NCI-H524 (cell line): ENCODE results near the gene SSRP1.
"Not testable (repeated sequence)": the region's sequence is repeated elsewhere in the genome, so short reads cannot be mapped to it uniquely, and the experiment has no call there.

Experiments
- DNase-seq, 2 experiments: peaks; one replicate each; lab custom pipeline; 2025; lab: John Stamatoyannopoulos, UW

The SSRP1 gene

DNA sequence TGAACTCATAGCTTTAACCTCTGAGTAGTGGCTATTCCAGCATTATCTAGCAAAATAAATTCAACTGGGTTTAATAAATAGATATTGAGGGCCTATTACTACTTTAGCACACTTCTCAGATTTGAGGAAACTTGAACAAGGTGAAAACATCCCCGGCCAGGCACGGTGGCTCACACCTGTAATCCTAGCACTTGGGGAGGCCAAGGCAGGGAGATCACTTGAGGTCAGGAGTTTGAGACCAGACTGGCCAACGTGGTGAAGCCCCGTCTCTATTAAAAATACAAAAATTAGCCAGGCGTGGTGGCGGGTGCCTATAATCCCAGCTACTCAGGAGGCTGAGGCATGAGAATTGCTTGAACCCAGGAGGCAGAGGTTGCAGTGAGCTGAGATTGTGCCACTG, 1.2 kb upstream of the SSRP1 start:
- DNase-seq: not testable (repeated sequence)

DNA sequence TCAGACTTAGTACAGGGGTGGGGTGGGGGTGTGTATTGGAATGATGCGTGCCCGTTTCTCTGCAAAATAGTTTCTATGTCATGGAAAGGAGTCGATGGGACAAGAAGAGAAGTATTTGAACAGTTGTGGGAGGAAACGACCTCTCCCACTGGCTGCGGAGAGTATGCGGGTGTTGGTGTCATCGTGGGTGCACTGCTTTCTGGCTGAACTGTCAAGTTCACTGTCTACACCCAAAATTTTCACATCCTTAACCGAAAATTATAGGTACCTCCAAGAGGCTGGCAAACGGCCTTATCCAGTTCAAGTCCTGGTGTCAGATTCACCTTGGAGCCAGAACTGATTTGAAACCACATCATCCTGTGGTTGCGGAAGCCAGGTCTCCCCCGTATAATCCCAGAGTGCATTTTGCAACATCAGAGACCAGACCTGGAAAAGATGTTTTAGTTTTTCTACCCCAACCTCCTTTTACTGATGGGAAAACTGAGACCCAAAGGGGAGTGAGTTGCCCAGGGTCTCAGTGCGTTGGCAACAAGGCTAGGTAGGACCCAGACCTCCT, 497 bp upstream of the SSRP1 start:
- no peak for DNase-seq

DNA sequence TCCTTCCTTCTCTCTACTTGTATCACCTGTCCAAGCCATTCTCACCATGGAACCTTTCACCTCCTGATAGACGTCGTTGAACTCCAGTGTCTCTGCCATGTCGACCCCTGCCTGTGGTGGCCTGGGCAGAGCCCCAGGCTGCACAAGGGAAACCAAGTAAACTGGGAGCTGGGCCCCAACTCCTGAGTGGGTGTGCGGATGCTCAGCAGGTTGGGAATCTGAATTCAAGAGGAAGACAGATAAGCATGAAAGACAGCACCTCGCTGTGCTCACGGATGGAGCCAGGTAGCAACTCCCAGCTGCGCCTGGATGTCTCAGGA, 709 bp downstream of the SSRP1 start:
- DNase-seq: no peak

DNA sequence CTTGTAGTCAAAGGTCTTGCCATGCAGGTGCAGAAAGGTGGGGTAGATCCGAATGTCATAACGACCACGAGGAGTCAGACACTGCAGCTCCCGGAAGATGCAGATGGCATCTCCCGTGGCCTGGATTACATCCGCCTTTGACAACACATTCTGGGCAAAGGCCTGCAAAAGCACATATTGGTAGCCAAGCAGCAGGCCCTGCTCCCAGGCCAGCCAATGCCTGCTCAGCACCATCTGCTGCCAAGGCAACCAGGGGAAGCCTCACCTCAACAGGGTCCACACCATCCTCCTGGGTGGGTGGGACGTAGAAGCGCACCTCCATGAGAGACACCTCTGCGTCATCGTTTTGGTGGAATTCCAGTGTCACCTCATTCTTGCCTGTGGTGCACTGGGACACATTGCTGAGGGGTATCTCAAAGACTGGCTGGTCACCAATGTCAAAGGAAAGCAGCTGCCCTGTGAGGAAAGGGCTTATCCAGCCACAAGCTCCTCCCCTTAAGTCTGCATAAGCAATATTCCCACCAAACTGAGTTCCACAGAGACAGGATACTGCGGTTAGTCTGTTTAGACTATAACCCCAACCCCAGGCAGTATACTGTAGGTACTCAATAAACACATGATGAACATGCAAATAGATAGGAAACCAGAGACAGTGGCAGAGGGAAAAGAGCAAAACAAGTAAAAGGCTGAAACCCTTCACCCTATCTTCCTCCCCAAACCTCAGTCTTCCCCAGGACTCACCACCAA, 2.8 kb downstream of the SSRP1 start:
- no peak for DNase-seq

DNA sequence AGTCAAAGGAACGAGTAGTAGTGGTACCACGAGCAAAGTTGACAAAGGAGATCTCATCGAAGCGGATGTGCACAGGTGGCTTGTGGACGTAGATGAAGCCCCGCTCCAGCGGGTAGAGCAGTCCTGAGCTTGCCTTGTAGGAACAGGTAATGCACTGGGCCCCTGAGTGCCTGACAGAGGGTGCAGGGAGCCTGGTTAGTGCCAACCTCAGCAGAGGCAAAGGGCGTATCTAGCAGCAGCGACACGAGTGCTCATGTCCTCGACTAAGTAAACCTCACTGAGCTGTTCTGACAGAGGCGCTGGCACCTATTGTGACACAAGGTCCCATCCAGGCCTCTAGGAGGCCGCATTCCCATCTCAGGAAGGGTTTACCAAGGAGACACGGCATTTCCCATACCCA, 4.0 kb downstream of the SSRP1 start:
- DNase-seq: no peak

DNA sequence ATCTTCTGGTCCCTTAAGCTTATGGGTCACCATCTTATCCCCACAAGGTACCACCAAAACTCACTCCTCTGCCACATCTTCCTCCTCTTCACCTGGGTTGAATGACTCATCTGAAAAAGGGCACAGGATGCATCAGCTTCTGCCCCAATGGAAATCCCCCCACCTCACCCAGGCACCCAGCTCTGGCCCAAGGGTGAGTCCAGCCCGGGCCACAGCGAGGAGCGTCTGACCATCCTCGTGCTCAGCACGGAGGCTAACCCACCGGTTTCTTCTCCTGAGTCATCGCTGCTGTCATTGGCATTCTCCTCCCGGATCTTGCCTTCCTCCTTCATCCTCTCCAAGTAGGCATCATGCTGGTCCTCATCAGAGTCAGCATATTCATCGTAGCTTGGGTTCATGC, 5.7 kb downstream of the SSRP1 start:
- no peak for DNase-seq

DNA sequence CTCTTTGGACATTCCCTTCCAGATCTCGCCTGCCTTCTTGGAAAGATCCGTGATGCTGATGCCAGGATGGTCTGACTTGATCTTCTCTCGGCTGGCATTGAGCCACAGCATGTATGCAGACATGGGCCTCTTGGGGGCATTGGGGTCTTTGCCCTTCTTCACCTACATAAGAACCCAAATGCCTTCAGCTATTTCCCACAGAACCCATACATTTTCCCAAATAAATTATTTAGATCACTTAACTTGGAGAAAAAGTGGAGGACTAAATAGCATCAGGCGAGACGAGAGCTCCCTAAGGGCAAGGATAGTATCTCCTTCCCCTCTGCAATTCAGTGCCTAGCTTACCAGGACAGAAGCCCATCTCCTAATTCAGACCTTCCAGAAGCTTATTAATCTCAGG, 8.0 kb downstream of the SSRP1 start:
- DNase-seq: no peak

DNA sequence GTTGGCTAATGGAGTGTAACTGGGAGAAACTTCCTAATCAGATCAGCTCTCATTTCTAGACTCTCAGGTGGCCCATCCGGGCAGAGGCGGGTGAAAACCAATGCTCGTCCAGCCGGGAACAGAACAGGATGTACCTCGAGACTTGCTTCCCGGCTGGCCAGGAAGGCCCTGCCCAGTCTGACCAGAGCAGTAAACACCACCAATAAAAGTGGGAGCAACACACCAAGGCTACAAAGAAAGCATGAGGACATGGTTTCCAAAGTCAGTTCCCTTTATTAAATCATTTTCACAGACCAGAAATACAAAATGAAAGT, 10.0 kb downstream of the SSRP1 start:
- peak in 1 of 2 experiments; percentile 52 for DNase-seq

DNA sequence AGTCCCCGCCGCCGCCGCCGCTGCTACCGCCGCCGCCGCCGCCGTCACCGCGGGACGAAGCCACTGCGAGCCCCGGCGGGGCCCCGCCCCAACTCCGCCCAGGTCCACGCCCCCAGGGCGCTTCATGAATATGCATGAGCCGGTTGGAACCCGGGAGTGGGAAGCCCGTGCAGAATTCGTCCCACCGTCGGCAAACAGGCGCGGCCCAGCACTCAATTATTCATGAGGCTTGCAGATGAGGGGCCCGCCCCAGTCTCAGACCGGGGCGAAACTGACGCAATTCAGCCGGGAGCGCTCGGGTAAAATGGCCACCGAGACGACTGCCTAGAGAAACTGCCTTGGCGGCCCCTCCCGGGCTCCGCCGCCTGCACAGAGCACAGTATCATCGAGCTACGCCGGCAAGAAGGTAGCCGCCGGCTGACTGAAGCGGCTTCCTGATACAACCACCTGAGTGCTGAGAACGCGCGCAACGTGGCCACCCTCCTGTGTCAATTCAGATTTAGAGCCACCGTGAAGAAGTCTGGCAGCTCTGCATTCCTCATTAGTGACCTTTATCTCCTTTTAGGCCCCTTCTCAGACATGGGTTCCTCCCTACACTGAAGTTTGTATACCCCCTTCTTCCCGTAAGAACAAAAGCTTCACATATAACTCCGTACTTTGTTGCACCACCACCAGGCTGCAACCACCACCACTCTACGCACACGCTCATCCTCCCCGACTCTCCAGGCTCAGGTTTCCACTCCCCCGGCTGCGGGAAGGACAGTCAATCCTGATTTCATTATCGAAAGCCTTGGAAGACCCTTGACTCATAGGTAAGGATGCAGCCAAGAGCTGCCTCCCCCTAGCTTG, 10.6 kb downstream of the SSRP1 start, which contains the start of gene TNKS1BP1:
TNKS1BP1 (minus strand) TSS at position 67 of the 849 bp plus-strand sequence. CDS start 3,067 bp downstream, outside the sequence.
- peak; percentile 80 to 96 for DNase-seq

DNA sequence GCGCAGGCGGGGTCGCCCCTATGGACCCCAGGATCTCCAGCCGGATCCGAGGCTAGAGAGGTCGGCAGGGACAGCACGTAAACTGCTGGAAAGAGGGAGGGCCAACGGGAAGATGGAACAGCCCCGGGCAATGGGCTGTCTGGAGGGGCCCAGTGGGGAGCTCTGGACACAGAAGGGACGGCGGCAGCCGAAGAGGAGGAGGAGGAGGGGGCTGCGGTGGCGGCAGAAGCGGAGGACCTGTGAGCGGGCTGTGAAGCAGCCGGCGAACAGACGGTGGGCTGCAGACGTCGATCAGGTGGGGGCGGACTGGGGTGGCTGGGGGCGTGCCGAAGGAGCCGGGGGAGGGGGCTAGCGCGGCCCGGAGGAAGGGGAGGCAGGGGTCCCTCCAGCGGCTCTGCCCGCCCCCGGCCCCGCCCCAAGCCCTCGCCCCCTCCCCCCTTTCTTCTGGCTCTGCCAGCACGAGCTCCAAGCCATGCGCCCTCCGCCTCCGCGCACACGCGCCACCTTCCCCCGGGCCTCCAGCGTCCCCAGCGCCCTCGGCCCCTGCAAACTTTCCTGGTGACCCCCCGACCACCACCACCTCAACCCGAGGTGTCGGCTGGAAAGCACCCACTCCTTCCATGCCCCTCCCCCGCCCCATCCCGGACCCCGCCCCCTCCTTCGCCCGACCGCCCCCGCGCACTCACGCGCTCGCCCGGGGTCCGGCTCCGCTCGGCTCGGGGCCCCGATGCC, 11.4 kb downstream of the SSRP1 start:
- peak; percentile 41 to 61 for DNase-seq

DNA sequence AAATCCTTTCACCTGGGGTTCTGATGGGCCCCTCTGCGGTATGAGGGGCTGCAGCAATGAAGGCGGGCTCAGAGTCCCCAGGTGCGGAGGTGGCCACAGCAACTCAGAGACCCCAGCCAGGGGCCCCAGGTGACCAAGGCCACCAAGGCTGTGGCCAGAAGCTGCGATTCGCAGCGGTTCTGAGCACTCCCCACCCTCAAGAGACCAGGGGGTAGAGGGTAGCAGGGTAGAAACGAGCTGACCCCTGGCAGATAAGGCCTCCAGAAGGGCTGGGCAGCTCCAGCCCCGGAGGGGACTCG, 11.9 kb downstream of the SSRP1 start:
- no peak for DNase-seq

DNA sequence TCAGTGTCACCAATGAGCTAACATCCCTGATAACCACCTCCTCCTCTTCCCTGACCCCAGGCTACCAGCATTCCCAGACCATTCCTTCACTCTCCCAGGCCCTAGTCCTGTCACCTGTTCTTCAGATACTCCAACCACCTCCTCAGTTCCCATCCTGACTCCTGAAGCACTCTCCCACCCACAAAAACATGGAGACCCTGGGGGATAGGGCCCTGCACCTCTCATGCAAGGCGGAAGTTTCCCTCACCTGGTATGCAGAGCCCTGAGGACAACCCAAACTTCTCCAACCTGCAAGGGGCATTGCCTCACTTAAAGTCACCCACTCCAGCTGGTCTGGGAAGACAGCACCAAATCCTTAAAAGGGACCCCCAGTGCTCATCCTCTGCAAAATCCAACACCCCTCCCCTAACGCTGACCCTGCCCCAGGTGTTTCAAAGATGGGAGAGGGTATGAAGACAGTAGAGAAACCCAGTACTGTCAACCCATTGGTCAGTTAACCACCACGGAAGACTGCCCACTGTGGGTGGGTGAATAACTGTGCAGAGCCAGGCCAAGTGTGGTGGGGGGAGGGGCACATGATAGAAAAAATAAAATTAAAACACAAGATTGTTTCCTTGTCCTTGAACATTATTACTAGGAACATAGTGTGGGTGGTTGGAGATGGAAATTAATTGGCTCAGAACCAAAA, 12.4 kb downstream of the SSRP1 start:
- DNase-seq: no peak

DNA sequence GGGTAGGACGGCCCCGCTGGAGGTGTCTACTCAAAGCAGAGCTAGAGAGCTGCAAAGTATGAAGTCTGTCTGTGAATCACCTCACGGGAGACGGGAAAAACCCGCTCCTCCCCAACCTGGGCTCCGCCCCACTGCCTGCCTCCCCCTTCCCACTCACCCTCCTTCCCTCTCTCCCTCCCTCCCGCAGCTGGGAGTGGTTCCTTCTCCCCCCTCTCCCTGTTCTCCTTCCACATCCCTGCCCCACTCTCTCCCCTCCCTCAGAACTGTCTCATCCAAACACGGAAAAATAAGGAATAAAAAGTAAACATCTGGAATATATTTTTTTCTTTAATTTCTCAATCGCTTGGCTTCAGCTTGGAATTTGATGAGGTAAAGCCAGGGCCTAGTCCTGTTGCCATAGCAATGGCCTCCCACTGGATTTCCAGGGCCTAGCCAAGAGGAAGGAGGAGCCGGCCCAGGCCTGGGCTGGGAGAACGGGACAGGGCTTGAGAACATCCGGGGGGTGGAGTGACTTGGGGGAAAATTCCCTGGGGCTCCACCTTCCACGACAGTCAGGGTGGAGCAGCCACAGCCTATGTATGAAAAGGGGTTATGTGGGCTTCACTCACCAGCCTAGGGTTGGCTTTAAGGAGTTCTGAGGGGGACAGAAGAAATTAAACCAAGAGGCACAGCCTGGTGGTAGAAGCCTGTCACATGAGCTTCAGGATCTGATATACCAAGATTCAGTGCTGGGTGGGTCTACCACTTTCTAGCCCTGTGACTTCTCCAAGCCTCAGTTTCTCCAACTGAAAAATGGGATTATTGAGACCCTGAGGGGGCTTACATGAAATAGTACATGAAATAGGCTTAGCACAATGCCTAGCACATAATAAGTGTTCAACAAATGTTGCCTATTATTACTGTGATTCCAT, 13.2 kb downstream of the SSRP1 start:
- DNase-seq: no peak

DNA sequence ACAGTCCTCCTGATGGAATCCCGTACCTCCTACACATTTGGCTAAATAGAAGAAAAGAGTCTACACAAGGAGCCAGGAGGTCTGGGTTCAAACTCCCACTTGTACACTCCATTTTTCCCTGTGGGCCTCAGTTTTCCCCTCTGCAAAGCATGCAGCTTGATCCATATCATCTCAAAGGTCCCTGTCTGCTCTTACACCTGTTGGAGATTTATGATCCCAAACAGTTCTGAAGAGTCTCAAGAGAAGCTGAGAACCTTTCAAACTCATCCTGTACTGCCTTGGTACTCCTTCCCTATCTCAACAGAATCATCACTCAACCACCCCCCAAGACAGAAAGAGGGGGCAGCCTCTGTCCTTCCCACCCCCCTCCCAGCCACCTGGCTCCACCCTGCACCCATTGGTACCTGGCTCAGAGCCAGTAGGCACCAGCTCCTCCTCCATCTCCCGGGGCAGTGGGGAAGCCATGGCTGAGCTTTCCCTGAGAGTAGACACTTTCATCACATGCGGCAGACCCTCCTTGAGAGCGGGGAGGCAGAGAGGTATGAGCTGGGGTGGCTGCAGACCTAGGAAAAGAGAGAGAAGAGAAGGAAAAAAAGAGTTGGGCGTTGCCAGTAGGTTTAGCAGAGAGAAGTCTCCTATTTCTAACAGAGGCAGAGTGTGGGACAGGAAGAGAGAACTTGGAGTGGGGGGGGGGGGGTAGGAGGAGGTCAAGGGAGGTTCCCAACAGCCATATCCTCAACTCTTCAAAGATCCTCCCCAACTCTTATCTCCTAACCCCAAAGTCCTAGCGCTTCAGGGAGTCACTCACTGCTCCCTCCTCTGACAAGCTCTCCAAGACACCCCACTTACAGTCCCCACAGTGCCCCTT, 14.1 kb downstream of the SSRP1 start:
- no peak for DNase-seq

DNA sequence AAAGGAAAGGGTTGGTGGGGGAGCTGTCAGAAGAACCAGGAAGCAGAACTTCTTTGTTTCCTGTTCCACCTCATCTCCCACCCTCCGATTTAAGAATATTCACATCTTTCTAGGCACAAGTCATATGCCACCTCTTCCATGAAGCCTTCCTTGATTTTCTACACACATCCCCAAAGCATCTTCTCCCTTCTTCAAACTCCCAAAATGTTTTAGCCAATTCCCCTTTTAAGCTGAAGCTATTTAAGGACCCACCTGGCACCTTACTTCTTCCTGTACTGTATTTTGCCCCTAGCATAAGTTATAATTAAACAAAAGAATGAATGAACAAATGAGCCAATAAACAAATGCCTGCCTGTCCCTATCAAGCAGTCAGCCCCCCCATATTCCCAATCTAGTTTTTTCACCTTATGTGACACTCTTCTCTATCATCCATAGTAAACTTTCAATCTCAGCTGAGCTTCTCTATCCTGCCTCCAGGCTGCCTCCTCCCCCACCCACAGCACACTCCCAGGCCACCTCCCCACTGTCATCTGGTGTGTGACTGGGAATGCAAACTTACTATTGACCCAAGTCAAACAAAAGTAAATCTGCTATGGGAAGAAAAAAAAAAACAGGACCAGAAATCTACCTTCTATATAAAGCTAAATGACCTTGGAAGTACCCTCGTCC, 14.8 kb downstream of the SSRP1 start:
- no peak for DNase-seq

DNA sequence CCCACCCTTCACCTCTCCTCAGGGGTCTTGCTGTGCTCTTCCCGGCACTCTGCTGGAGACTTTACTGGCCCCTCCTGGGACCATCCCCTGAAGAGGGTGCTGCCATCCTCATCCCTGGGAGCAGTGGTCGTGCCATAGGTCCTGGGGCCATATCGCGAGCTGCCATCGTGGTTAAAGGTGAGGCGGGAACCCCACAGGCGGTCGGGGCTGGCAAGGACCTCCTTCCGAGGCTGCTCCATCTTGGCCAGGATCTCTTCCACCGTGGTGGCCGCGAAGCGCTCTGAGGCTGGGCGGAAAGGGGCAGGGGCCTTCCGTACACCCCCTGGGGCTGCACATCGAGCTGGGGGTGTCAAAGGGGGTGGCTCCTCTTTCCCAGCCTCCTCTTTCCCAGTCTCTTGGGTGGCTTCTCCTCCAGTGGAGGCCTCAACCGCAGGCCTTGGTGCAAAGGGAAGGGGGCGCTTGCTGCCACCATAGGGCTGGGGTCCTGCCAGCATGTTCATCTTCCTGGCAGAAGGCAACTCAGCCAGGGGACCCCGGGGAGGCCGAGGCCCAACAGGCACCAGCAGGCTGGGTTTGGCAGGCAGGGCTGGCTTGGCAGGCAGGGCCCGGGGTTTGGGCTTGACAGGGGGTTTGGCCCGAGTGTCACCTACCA, 15.5 kb downstream of the SSRP1 start:
- no peak for DNase-seq

DNA sequence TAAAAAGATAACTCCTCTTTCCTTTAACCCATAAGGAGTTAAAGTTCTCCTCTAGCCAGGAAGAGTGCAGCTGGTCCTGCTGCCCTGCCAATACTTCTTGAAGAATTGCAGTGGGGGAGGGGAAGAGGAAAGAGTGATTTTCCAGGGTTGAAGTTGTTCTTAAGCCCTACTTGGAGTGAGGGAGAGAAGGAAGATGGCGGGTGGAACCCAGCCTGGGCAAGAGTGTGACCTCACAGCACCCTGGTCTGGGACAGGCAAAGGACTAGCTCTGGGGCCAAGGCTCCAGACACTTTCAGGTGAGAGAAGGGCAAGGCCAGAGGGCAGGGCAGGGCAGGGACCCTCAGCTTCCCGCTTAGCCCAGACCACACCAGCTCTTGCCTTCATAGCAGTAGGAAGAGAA, 17.5 kb downstream of the SSRP1 start:
- DNase-seq: no peak

DNA sequence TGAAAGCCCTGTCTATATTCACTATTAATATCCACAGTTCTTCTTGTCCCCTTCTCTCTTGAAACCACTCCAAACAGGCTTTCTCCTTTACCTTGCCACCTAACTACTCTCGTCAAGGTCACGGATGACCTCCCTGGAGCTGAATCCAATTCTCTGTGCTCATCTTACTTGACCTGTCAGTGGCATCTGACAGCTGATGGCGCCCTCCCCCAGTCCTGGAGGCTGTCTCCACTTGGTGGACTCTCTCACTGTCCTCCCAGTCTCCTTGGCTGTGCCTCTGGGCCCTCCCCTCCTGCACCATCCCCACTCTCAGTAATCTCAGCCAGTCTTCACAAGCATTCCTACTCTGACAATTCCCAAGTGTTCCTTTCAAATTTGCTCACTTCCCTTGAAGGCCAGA, 19.7 kb downstream of the SSRP1 start:
- DNase-seq: no peak

DNA sequence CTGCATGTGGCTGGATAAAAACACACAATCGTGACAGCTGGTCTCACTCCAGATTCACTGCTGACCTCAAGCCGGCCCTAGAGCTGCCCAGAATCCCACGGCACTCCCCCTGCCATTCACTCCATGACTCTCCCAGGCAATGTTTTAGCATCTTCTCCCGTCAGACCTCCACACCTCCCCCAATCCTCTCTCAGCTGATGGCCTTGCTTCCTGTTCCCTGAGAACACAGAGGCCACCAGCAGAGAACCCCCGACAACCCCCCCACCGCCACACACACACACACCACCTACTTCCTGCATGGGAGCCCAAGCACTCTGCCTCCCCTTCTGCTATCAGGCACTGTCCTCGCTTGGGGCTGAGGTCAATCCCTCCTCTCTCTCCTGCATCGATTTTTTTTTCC, 20.2 kb downstream of the SSRP1 start:
- DNase-seq: no peak
